Stimulated activated effector memory CD8-positive, alpha-beta T cell treated with anti-CD3 and anti-CD28 coated beads, Interleukin-12 subunit alpha, Interleukin-12 subunit beta, amount 100 ng/mL, for 72 hours (primary cell): Measurements from ENCODE around the gene SRP14.
A peak's percentile ranks its signal among the peaks of the same experiment; 100 is the strongest.

ENCODE experiments used
- ATAC-seq: fragments of 150-1000 bp; cut with Tn5 transposase; 2 replicates; pipeline ENCODE4 v1.10.0; 2021
- DNase-seq, 2 donors: peaks; one replicate each; pipeline ENCODE4 v3.0.0; 2021 to 2022; ENCODE audit warnings: low spot score in 2 of 2
- H3K27ac Mint-ChIP-seq: one replicate; pipeline ENCODE4 v1.8.0; 2022; ENCODE audit warnings: mild to moderate bottlenecking, mixed read lengths
- H3K36me3 Mint-ChIP-seq: one replicate; pipeline ENCODE4 v1.8.0; 2022; ENCODE audit warnings: mild to moderate bottlenecking, mixed read lengths
- H3K4me1 Mint-ChIP-seq: one replicate; pipeline ENCODE4 v1.8.0; 2022; ENCODE audit warnings: mixed read lengths
- H3K4me3 Mint-ChIP-seq: one replicate; pipeline ENCODE4 v1.8.0; 2022; ENCODE audit warnings: mild to moderate bottlenecking, mixed read lengths
- H3K9me3 Mint-ChIP-seq: one replicate; pipeline ENCODE4 v1.8.0; 2022; ENCODE audit warnings: mixed read lengths

SRP14 gene

GRCh38 chr15:40058476-40059140 lies 19.6 kb upstream of the SRP14 start:
- DNase-seq (no peak), ATAC-seq (peak; percentile 43)
- H3K4me3 Mint-ChIP-seq, result peak overlapping the region; percentile 6
- H3K9me3 Mint-ChIP-seq, result no peaks in the 10 kb centered on the region
- H3K4me1 Mint-ChIP-seq, result peaks cover 39% of the 10 kb centered on the region
- H3K27ac Mint-ChIP-seq, result peak overlapping the region; percentile 46
- peaks cover 9% of the 10 kb centered on the region for H3K36me3 Mint-ChIP-seq

GRCh38 chr15:40055576-40056293 lies 16.8 kb upstream of the SRP14 start:
- H3K36me3 Mint-ChIP-seq, result peaks cover 9% of the 10 kb centered on the region
- DNase-seq (no peak), ATAC-seq (no peak)
- H3K9me3 Mint-ChIP-seq, result no peaks in the 10 kb centered on the region
- H3K4me1 Mint-ChIP-seq, result peaks cover 57% of the 10 kb centered on the region
- H3K4me3 Mint-ChIP-seq, result no peak overlapping the region
- no peak overlapping the region for H3K27ac Mint-ChIP-seq

- Mint-ChIP-seq H3K4me3 (peak overlapping the region; percentile 35), H3K27ac (peak overlapping the region; percentile 55), H3K9me3 (no peaks in the 10 kb centered on the region), H3K36me3 (peaks cover 14% of the 10 kb centered on the region), H3K4me1 (peaks cover 64% of the 10 kb centered on the region)
- ATAC-seq (peak; percentile 43), DNase-seq (no peak)
These were observed 16.0 kb upstream of the SRP14 start for GRCh38 chr15:40054855-40055575.

- Mint-ChIP-seq H3K9me3 (no peaks in the 10 kb centered on the region), H3K4me3 (peak overlapping the region; percentile 35), H3K27ac (peak overlapping the region; percentile 55), H3K4me1 (peaks cover 69% of the 10 kb centered on the region), H3K36me3 (peaks cover 17% of the 10 kb centered on the region)
- DNase-seq, result no peak
- ATAC-seq, result peak; percentile 31
These were observed 15.5 kb upstream of the SRP14 start for GRCh38 chr15:40054605-40054854.

GRCh38 chr15:40053831-40054604 lies 15.0 kb upstream of the SRP14 start:
- Mint-ChIP-seq H3K36me3 (peaks cover 17% of the 10 kb centered on the region), H3K27ac (no peak overlapping the region), H3K9me3 (no peaks in the 10 kb centered on the region), H3K4me3 (peak overlapping the region; percentile 35), H3K4me1 (peaks cover 74% of the 10 kb centered on the region)
- DNase-seq (no peak), ATAC-seq (peak; percentile 76)

- Mint-ChIP-seq H3K9me3 (no peaks in the 10 kb centered on the region), H3K27ac (no peak overlapping the region), H3K4me1 (peaks cover 74% of the 10 kb centered on the region), H3K36me3 (peaks cover 10% of the 10 kb centered on the region), H3K4me3 (no peak overlapping the region)
- no peak for ATAC-seq
- no peak for DNase-seq
These were observed 14.3 kb upstream of the SRP14 start for GRCh38 chr15:40053079-40053830.

- DNase-seq (no peak), ATAC-seq (no peak)
- no peak overlapping the region for H3K4me3 Mint-ChIP-seq
- peaks cover 74% of the 10 kb centered on the region for H3K4me1 Mint-ChIP-seq
- no peaks in the 10 kb centered on the region for H3K9me3 Mint-ChIP-seq
- no peak overlapping the region for H3K27ac Mint-ChIP-seq
- H3K36me3 Mint-ChIP-seq, result peaks cover 15% of the 10 kb centered on the region
These were observed 13.6 kb upstream of the SRP14 start for GRCh38 chr15:40052604-40053003.

- H3K9me3 Mint-ChIP-seq, result no peaks in the 10 kb centered on the region
- H3K27ac Mint-ChIP-seq, result no peak overlapping the region
- H3K36me3 Mint-ChIP-seq, result peaks cover 17% of the 10 kb centered on the region
- no peak overlapping the region for H3K4me3 Mint-ChIP-seq
- DNase-seq (peak in 1 of 2 donors; percentile 42), ATAC-seq (no peak)
- H3K4me1 Mint-ChIP-seq, result peaks cover 80% of the 10 kb centered on the region
These were observed 12.8 kb upstream of the SRP14 start for GRCh38 chr15:40051616-40052415.

GRCh38 chr15:40050788-40051470 lies 11.9 kb upstream of the SRP14 start:
- H3K4me1 Mint-ChIP-seq, result peaks cover 84% of the 10 kb centered on the region
- no peak overlapping the region for H3K4me3 Mint-ChIP-seq
- ATAC-seq, result no peak
- H3K36me3 Mint-ChIP-seq, result peaks cover 17% of the 10 kb centered on the region
- H3K9me3 Mint-ChIP-seq, result no peaks in the 10 kb centered on the region
- H3K27ac Mint-ChIP-seq, result peak overlapping the region; percentile 97
- DNase-seq, result peak in 1 of 2 donors; percentile 50

- Mint-ChIP-seq H3K4me1 (peaks cover 84% of the 10 kb centered on the region), H3K9me3 (no peaks in the 10 kb centered on the region), H3K4me3 (no peak overlapping the region), H3K36me3 (peaks cover 17% of the 10 kb centered on the region), H3K27ac (peak overlapping the region; percentile 97)
- ATAC-seq, result no peak
- DNase-seq, result no peak
These were observed 10.0 kb upstream of the SRP14 start for GRCh38 chr15:40048926-40049475.

GRCh38 chr15:40048211-40048792 lies 9.3 kb upstream of the SRP14 start:
- Mint-ChIP-seq H3K9me3 (no peaks in the 10 kb centered on the region), H3K4me1 (peaks cover 79% of the 10 kb centered on the region), H3K4me3 (peak overlapping the region; percentile 67), H3K27ac (peak overlapping the region; percentile 97), H3K36me3 (peaks cover 17% of the 10 kb centered on the region)
- ATAC-seq, result no peak
- DNase-seq, result peak in 1 of 2 donors; percentile 62

GRCh38 chr15:40047415-40048210 lies 8.6 kb upstream of the SRP14 start:
- Mint-ChIP-seq H3K4me1 (peaks cover 72% of the 10 kb centered on the region), H3K36me3 (peaks cover 17% of the 10 kb centered on the region), H3K9me3 (no peaks in the 10 kb centered on the region), H3K4me3 (peak overlapping the region; percentile 67), H3K27ac (peak overlapping the region; percentile 97)
- peak in 1 of 2 donors; percentile 84 for DNase-seq
- ATAC-seq, result peak; percentile 84
